H1 (cell line): ENCODE measurements around the gene SLC44A1. TPM values are rescaled to one million over a fixed set of nuclear protein-coding genes. Genes with fewer than 3 reads are reported as not detected.

ENCODE experiments used
- ASH2L ChIP-seq: fragments of 200-600, 300-600 bp; sonication (generic); IDR thresholded peaks from one replicate; pipeline ENCODE4 v1.7.1; 2017; ENCODE audit warnings: low read length
- CHD7 ChIP-seq: fragments of 300-600 bp; sonication (generic); IDR thresholded peaks from 2 replicates; pipeline ENCODE4 v1.7.1; 2012; ENCODE audit warnings: low read length, moderate library complexity, mild to moderate bottlenecking, inconsistent platforms; ENCODE audit not compliant: insufficient replicate concordance
- MAFK ChIP-seq: IDR thresholded peaks from 2 replicates; pipeline ENCODE4 v1.6.1; 2012; ENCODE audit warnings: low read depth, mild to moderate bottlenecking, improper control_type of control experiment, low read length
- RAD21 ChIP-seq, 2 experiments: IDR thresholded peaks in 1 of 2; conservative IDR thresholded peaks in 1 of 2; 2 replicates each; pipeline ENCODE4 v1.6.1; 2011; ENCODE audit warnings: low read depth in 2 of 2, low read length in 2 of 2, improper control_type of control experiment in 1 of 2, inconsistent platforms in 1 of 2, mild to moderate bottlenecking in 1 of 2, moderate library complexity in 1 of 2
- polyA plus RNA-seq, 7 experiments: library from polyadenylated mRNA; depleted of rRNA in 3 of 7; stranded (reverse) in 5 of 7; unstranded in 2 of 7; fragments of >200 nt in 5 of 7; fragments of 200-250 nt in 2 of 7; gene quantifications; 1 replicate in 5 of 7; 2 replicates in 1 of 7; 4 replicates in 1 of 7; pipeline versions ENCODE4 v1.2.1 to v1.2.3, GENCODE V29; 2011 to 2013; ENCODE audit warnings: missing spikeins in 2 of 7, mixed read lengths in 2 of 7
- total RNA-seq: library from RNA; stranded (reverse); fragmentation: NEBNext Ultra II Directional; extraction: Animal tissue kit (Norgen Biotek cat#: 25700); gene quantifications from 2 replicates; pipeline ENCODE4 v1.2.1, GENCODE V29; 2021

The SLC44A1 gene
- total and polyA plus RNA-seq, 2 of the 8 experiments (the other 6 are each of a cell fraction or from before 2014, with no cell fraction given) = 30.5 to 71.2 TPM

- TF ChIP-seq CHD7 = no peak
- TF ChIP-seq MAFK = no peak
- no peak for TF ChIP-seq RAD21 (IDR thresholded peaks at IDR 0.05 in 1 of 2, conservative IDR thresholded peaks at IDR 0.05 in 1 of 2; ENCODE audit: low read depth in 2 of 2, low read length in 2 of 2)
- no peak for TF ChIP-seq ASH2L
These were observed 176.7 kb downstream of the SLC44A1 start (continued) for GRCh38 chr9:105421154-105421553.
